HG02981 (cell line): Measurements from ENCODE around the gene CNGA1.

ENCODE experiments used
- ATAC-seq: cut with Tn5 transposase; IDR thresholded peaks from one replicate; pipeline ENCODE4 v1.9.1; 2021; ENCODE audit warnings: mild to moderate bottlenecking, moderate library complexity; ENCODE audit not compliant: unreplicated experiment

Gene CNGA1

DNA sequence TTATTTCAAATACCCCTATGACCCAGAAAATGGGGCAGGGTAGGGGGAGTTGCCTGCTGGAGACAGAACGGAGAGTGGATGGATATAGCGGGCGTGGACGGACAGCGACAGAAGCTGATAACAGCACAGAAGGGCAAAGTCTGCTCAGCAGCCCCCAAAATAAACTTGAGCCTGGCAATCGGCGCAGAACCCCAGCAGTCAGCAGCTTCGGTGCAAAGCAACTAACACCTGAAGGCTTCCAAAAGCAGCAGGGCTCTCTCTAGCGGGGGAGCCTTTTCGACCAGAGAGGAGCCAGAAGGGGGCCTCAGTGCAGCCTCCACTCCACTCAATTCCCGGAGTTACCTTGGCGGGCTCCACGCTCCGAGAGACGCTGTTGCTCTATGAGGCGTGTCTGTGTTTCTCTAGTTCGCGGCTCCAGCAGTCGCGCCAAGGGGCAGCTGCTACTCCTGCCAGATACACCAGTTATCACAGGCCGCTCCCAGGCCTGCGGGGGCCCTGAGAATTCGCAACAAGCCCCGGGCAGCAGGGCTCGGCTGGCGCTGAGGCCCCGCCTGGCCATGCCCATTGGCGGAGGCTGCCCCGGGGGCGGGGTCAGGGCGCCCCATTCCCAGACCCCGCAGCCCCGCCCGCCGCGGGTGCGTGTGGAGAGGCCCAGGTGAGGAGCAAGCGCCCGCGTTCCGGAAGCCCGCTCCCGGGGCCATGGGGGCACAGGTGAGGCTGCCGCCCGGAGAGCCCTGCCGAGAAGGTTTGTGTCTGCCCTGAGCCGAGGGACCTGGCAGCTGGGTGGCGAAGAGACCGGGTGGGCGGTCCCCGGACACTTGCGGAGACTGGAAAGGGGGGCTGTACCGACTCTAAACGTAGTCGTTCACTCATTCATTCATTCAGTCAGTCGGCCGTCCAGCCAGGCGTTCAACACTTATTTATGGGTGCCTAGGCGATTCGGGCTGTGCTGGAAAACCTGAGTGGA is at the start of gene CNGA1, which contains the start of gene NIPAL1:
Gene CNGA1 (minus strand): TSS at position 541 of the 967 bp plus-strand sequence. CDS start 63,992 bp downstream, outside the sequence.
Gene NIPAL1 (plus strand): TSS at position 632 of the 967 bp plus-strand sequence. CDS start 68 bp downstream, at position 700.
- ATAC-seq, result peak; percentile 85

DNA sequence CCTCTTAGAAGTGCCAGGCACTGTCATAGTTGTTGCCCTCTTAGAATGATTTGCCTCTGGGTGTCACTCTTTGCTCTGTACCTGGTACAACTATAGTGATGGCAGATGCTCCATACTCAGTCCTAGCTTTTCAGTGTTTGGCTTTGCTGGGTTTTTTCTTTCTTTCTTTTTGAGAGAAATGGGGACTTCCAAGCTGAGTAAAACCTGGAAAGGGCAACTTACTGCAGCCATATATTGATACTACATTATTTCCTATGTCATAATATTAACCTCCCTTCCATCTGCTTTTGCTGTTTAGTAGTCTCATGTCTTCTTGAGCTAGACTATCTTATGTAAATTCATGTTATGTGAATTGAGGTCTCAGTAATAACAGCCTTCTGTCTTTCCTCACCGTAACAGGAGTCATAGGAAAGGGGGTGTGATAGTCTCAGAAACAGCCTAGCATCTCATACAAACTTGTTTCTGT is 49.1 kb upstream of the CNGA1 start:
- peak; percentile 57 for ATAC-seq

GRCh38 chr4:48064349-48064748 is 47.9 kb upstream of the CNGA1 start:
- no peak for ATAC-seq

DNA sequence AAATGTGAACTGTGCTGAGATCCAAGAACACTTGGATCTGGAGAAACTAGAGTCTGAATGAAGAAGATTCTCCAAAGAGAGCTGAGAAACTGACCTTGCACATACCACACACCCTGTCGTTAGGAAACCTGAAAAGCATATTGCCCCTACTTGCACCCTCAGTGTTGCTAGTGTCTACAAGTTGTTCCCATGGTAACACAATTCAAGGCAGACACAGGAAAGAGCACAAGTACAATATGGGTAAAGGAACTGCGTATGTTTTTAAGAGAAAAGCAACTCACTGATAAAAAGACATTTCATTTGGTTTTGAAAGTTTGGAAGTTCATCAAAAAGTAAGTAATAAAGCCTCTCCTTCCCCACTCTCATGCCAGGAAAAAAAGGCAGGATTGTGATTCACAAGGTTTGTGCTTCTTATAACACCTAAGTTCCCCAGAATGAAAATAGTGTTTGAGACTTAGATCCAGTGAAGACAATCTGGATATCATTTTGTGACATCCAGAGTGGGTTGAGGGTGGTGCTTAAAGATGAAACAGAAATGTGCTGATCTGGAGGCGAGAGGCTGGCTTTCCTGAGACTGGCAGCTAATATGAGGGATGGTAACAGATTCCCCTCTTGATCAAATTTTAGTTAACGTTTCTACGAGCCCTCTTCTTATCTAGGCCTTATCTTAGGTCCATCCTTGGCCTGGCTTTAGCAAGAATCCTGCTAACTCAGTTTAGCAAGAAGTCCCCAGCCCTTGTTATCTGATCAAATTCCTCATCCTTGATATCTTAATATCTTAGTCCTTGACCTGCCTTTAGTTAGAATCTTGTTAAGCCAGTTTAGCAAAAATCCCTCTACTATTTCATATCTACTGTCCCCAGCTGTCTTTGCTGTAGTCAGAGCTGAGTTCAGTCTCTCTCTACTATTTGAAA is 42.4 kb upstream of the CNGA1 start:
- no peak for ATAC-seq

DNA sequence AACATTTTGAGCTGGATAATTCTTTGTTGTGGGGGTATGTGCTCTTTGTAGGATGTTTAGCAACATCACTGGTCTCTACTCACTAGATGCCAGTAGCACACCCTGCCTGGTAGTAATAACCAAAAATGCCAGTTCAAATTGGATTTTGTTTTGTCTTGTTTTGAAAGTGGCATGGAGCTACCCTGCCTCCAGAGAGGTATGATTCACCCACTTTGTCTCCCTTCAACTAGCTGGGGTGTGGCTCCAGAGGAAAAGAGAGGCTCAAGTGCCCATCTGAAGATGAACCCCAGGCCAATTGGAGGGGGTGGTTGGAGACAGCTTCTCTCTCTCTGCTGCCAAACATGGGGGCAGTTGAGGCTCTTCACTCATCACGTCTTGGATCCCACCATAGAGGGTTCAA is 34.6 kb upstream of the CNGA1 start:
- ATAC-seq, result no peak

DNA sequence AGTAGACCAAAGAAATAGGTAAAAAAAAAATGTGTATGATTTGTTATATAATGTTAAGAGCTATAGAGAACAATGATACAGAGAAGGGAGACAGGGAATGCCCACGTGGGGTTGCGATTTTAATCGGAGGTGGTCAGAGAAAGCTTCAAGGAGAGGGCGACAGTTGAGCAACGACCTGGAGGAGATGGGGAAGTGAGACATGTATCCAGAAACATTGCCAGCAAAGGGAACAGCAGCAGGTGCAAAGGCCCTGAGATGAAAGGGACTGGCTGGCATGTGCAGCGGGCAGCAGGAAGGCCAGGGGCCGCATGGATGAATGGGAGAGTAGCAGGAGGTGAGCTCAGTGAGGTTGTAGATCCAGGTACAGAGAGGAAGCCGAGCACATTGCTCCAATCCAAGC is 33.0 kb upstream of the CNGA1 start:
- ATAC-seq, result no peak

DNA sequence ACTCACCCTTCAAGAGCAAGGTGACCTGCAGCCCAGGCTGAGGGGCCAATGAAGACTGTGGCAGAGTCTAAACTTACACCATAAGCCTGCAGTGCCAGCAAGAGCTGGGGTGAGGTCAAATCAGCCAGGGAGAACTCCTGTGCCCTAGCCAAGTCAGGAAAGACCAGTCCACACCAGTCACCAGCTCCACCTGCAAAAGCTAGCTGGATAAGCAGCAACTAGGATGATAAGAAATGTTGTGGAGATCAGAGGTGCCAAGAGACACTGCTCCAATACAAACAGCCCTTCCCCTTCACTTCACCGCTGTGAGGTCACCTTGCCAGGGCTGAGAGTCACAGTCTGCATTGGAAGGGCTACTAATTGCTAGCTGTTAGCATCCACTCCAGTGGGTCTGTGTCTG is 31.4 kb upstream of the CNGA1 start:
- no peak for ATAC-seq

GRCh38 chr4:48047421-48047844 is 31.0 kb upstream of the CNGA1 start:
- ATAC-seq, result peak; percentile 98

DNA sequence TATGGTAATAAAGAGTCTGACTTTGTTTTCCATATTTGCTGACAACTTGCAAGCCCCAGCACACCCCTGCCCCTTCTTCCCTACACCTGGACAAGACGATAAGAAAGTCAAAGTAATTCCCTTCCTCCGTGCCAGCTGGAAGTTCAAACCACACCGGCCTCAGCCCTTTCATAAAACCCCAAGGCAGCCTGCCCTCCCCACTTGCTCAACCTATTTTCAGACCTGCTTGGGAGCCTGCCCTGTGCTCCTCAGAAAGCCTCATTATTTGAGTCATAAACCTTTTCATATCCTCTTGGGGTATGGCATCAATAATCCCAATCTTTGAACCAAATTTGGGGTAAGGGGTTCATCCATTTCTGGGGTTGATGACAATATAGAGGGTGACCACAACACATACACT is 29.6 kb upstream of the CNGA1 start:
- ATAC-seq, result no peak

DNA sequence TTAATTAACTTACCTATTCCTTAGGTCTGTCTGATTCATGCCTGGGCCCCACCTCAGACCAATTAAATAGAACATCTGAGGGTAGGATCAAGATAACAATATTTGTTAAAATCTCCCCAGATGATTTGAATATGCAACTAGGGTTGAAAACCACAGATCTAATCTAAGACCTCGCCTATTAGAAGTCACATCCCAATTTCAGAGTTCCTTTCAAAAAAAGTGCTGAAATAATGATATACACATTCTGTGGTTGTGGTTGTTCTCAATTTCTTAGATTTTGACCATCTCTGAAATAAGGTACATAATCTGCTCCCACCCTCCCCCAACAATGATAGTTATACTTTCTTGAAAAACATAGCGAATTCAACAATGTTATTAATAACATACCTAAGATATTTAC is 27.8 kb upstream of the CNGA1 start:
- no peak for ATAC-seq

DNA sequence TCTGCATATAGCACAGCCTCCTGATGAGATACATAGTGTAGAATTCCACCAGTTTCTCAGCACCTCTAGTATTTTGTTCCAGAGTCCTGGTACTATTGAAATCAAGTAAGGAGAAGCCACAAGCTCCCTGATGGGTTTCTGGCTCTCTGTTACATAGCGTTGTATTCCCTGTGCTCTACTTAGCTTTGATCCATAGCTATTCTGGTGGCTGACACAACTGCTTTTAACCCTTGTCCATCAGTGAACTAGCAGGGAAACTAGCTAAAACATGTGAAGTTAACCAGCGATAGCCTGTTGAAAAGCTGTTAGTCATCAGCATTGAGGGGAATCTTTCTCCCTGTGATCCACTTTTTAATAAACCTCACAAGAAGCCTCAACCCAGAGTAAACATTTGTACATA is 27.0 kb upstream of the CNGA1 start:
- ATAC-seq, result no peak

DNA sequence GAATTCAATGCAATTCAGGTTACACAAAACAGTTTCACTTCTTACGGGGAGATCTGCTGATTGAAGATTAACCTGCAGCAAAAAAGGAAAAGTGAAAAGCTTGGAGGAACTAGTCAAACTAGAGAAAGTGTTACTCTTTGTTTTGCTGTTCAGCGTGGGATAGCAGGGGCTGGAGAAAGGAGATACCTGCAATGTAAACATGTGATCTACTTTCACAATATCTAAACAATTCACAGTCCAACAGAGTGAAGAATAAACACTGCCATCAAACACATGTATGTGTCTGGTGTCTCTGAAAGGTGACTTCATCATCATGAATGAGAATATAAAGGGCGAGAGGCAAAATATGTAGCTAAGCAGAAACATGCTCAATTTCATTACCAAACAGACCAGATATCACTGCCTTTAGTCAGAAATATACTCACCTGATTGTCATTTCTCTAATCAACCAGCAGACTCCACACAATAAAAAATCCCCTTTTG is 26.5 kb upstream of the CNGA1 start:
- ATAC-seq, result no peak

GRCh38 chr4:48041535-48042137 is 25.2 kb upstream of the CNGA1 start:
- ATAC-seq, result no peak

DNA sequence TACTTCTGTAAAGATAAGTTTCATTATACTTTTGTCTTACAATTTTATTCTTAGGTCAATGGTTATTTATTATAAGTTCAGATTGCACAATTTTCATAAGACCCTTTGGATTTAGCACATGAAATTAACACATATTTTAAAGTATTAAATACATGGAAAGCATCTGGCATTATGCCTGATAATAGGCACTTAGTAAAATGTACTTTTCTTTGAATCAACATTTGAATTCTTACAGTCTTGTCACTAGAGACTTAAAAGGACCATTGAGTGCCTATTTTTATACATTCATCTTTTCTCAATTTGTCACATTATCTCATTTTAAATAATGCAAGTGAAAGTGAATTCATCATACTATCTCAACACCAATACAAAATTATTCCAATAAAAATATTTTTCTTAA is 23.1 kb upstream of the CNGA1 start:
- ATAC-seq, result no peak

GRCh38 chr4:48038666-48039065 is 22.2 kb upstream of the CNGA1 start:
- ATAC-seq, result no peak

DNA sequence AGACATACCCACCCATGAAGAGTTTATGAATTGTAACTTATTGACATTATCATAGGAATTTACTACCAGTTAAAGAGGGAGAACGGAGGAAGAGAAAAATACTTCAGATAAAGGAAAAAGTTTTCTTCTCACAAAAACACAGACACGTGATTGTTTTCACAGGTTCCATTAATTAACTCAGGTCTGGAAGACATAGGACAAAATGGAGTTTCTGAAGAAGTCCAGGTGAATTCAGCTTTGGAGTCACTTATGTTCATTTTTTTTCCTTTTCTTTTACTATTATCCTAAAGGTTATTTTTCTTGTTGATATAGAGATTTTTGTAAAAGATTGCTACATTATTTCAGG is 20.6 kb upstream of the CNGA1 start:
- no peak for ATAC-seq

DNA sequence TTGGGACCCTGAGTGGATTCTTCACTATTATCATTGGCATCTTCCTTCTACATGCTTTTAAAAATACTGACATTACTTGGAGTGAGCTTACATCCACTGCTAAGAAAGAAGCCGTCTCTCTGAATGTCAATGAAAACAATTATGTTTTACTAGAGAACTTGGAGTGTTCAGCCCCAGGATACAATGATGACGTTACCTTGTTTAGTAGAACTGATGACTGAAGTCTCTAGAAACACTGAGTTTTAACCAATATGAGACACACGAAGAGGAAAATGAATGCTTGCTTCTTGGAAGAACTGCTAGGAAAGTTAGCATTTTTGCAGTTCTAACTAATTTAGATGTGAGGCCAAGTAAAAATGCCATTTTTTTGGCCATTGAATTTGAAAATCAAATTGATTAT is 19.5 kb upstream of the CNGA1 start:
- ATAC-seq, result no peak

DNA sequence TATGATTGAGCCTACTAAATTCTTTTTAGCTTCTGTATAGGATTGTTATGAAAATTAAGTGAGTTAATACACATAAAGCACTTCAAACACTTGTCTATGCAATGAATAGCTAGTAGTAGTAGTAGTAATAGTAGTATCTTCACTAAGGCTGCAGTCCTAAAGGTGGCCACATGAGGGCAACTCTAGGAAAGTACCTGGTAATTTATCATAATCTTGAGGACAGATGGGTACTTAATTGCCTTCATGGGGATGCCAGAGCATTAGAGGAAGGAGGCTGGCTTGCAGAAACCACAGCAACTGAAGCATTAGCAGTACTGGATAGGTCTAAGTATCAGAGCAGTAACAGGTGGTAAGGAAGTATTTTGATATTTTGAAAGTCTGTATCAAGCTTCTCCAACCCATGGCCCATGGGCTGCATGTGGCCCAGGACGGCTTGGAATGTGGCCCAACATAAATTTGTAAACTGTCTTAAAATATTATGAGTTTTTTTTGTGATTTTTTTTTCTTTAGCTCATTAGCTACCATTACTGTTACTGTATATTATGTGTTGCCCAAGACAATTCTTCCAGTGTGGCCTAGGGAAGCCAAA is 17.4 kb upstream of the CNGA1 start:
- peak; percentile 53 for ATAC-seq

DNA sequence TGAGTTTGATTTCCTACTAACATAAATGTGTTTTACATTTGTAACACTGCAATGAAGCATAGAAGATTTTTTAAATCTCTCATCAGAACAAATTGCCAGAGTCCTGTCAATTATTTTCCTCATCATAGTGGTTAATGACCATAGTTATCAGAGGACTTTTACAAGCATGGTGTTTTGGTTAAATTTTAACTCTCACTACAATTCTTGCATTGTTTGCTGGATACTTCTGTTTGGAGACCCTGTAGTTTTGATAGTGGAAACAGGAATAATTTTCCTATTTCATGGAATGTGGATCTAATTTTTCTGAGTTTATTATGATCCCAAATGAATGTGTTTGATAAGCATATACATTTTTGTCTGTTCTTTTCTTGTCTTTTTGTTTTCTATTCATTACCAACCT is 16.9 kb upstream of the CNGA1 start:
- no peak for ATAC-seq

DNA sequence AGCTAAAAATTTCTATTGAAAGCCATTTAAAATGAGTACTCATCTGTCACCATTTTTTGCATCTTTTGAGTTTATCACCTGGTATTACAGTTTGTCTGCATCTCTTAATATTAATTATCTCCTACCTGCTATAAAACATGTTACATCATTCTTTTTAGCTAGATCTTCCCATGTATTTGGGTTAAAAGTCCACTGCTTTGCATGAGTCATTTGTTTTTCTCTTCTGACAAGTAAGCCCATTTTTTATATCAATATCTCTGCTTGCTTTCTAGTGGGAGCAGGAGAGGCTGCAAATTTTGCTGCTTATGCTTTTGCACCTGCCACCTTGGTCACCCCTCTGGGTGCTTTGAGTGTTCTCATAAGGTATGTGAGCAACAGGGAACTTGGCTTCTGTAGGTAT is 16.2 kb upstream of the CNGA1 start:
- ATAC-seq, result no peak
